ENCODE results near the gene SMARCA2.

DNA sequence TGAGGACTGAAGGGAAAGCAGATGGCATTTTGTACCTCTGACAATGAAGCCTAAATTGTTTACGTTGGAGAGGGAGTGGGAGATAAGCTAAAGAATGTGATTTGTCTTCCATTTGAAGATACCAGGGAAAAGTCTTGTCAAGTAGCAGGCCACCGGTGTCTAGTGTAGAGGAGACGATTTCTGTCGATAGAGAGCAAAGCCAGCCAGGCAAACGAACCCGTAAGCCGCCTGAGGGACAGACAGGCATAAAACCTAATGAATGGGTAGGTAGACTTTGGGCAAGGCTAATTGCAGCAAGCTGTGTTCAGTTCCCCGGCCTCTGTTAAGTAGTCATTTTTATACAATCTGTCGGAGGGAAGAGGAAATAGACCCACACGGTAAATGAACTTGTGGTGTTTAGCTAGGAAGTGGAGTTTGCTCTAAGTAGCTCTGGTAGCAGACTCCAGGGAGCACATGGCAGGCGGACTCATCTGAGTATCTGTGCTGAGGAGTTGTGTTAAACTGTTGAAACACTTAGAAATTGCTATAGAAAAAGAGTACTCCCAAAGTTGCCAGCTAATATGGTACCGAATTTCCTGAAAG, 28.8 kb downstream of the SMARCA2 start:
- TF ChIP-seq POLR2AphosphoS5 (IDR thresholded peaks at IDR 0.05) (no peak), POLR2A (IDR thresholded peaks at IDR 0.05; ENCODE audit: low read depth) (no peak), EP300 (IDR thresholded peaks at IDR 0.05) (no peak)
- TF ChIP-seq, protein P1, sequence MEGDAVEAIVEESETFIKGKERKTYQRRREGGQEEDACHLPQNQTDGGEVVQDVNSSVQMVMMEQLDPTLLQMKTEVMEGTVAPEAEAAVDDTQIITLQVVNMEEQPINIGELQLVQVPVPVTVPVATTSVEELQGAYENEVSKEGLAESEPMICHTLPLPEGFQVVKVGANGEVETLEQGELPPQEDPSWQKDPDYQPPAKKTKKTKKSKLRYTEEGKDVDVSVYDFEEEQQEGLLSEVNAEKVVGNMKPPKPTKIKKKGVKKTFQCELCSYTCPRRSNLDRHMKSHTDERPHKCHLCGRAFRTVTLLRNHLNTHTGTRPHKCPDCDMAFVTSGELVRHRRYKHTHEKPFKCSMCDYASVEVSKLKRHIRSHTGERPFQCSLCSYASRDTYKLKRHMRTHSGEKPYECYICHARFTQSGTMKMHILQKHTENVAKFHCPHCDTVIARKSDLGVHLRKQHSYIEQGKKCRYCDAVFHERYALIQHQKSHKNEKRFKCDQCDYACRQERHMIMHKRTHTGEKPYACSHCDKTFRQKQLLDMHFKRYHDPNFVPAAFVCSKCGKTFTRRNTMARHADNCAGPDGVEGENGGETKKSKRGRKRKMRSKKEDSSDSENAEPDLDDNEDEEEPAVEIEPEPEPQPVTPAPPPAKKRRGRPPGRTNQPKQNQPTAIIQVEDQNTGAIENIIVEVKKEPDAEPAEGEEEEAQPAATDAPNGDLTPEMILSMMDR (IDR thresholded peaks at IDR 0.05): no peak

Data from esophagus muscularis mucosa (tissue), 4 donors.